SK-N-SH treated with all-trans-retinoic acid at 6 μM for 48 hours (cell line): ENCODE results near the gene HMGCS2.

ENCODE experiments used
- ATAC-seq: fragments of 200-7000 bp; cut with Tn5 transposase; 3 replicates; pipeline ENCODE4 v1.9.1; 2020; ENCODE audit warnings: mild to moderate bottlenecking, moderate library complexity
- ARNTL ChIP-seq: fragments of 450-650 bp; formaldehyde crosslinking; IDR thresholded peaks from 2 replicates; pipeline ENCODE4 v1.5.0; 2020; ENCODE audit warnings: low read depth, mild to moderate bottlenecking, moderate library complexity, borderline replicate concordance
- BACH2 ChIP-seq: fragments of 250-450 bp; sonication (Bioruptor Pico); IDR thresholded peaks from 2 replicates; pipeline ENCODE4 v1.9.0; 2021; ENCODE audit warnings: mild to moderate bottlenecking, borderline replicate concordance
- CREB5 ChIP-seq: fragments of 250-450 bp; sonication (Bioruptor Pico); IDR thresholded peaks from 2 replicates; pipeline ENCODE4 v1.5.1; 2020; ENCODE audit warnings: low read depth, mild to moderate bottlenecking, moderate library complexity
- CSRNP3 ChIP-seq: fragments of 250-450 bp; sonication (Bioruptor Pico); IDR thresholded peaks from 2 replicates; pipeline ENCODE4 v1.5.1; 2021; ENCODE audit warnings: mild to moderate bottlenecking, moderate library complexity
- ESRRG ChIP-seq: fragments of 250-450 bp; sonication (Bioruptor Pico); IDR thresholded peaks from 2 replicates; pipeline ENCODE4 v1.6.1; 2021; ENCODE audit warnings: mild to moderate bottlenecking
- GLIS3 ChIP-seq: fragments of 250-450 bp; sonication (Bioruptor Pico); IDR thresholded peaks from 2 replicates; pipeline ENCODE4 v1.5.0; 2020; ENCODE audit warnings: mild to moderate bottlenecking, moderate library complexity
- ISL1 ChIP-seq: fragments of 250-450 bp; sonication (Bioruptor Pico); IDR thresholded peaks from 2 replicates; pipeline ENCODE4 v2.1.2; 2022; ENCODE audit warnings: mild to moderate bottlenecking, moderate library complexity
- OSR1 ChIP-seq: fragments of 250-450 bp; sonication (Bioruptor Pico); IDR thresholded peaks from 2 replicates; pipeline ENCODE4 v1.8.0; 2022; ENCODE audit warnings: moderate library complexity, mild to moderate bottlenecking, inconsistent platforms
- PATZ1 ChIP-seq: fragments of 250-450 bp; sonication (Bioruptor Pico); IDR thresholded peaks from 2 replicates; pipeline ENCODE4 v1.8.0; 2020; ENCODE audit warnings: mild to moderate bottlenecking, moderate library complexity, borderline replicate concordance
- POU6F1 ChIP-seq: fragments of 250-450 bp; sonication (Bioruptor Pico); IDR thresholded peaks from 2 replicates; pipeline ENCODE4 v1.8.0; 2021; ENCODE audit warnings: low read depth, mild to moderate bottlenecking, moderate library complexity, borderline replicate concordance
- PPARA ChIP-seq: fragments of 250-450 bp; sonication (Bioruptor Pico); IDR thresholded peaks from 2 replicates; pipeline ENCODE4 v1.5.0; 2020; ENCODE audit warnings: mild to moderate bottlenecking, borderline replicate concordance
- RARB ChIP-seq: fragments of 250-450 bp; sonication (Bioruptor Pico); IDR thresholded peaks from 2 replicates; pipeline ENCODE4 v1.8.0; 2021; ENCODE audit warnings: mild to moderate bottlenecking, moderate library complexity
- SNAI2 ChIP-seq: fragments of 250-450 bp; sonication (Bioruptor Pico); IDR thresholded peaks from 2 replicates; pipeline ENCODE4 v1.5.0; 2020; ENCODE audit warnings: mild to moderate bottlenecking, moderate library complexity
- TCF4 ChIP-seq: fragments of 250-450 bp; sonication (Bioruptor Pico); IDR thresholded peaks from 2 replicates; pipeline ENCODE4 v1.8.0; 2021; ENCODE audit warnings: mild to moderate bottlenecking, moderate library complexity, borderline replicate concordance
- TOX ChIP-seq: fragments of 250-450 bp; sonication (Bioruptor Pico); IDR thresholded peaks from 2 replicates; pipeline ENCODE4 v1.8.0; 2021; ENCODE audit warnings: mild to moderate bottlenecking, moderate library complexity, borderline replicate concordance
- TSHZ2 ChIP-seq: fragments of 250-450 bp; sonication (Bioruptor Pico); IDR thresholded peaks from 2 replicates; pipeline ENCODE4 v1.5.0; 2020; ENCODE audit warnings: mild to moderate bottlenecking, moderate library complexity
- ZC3H10 ChIP-seq: fragments of 250-450 bp; sonication (Bioruptor Pico); IDR thresholded peaks from 2 replicates; pipeline ENCODE4 v1.5.1; 2021; ENCODE audit warnings: mild to moderate bottlenecking, moderate library complexity
- ZFP3 ChIP-seq: fragments of 250-450 bp; sonication (Bioruptor Pico); IDR thresholded peaks from 2 replicates; pipeline ENCODE4 v1.5.0; 2020; ENCODE audit warnings: mild to moderate bottlenecking, moderate library complexity
- ZNF565 ChIP-seq: fragments of 450-650 bp; formaldehyde crosslinking; conservative IDR thresholded peaks from 2 replicates; pipeline ENCODE4 v1.5.0; 2020; ENCODE audit warnings: low read depth, mild to moderate bottlenecking, moderate library complexity
- ZNF70 ChIP-seq: fragments of 450-650 bp; formaldehyde crosslinking; IDR thresholded peaks from 2 replicates; pipeline ENCODE4 v1.5.0; 2020; ENCODE audit warnings: mild to moderate bottlenecking, moderate library complexity
- ZNF8 ChIP-seq: fragments of 450-650 bp; formaldehyde crosslinking; IDR thresholded peaks from 2 replicates; pipeline ENCODE4 v1.5.0; 2020; ENCODE audit warnings: mild to moderate bottlenecking, moderate library complexity

HMGCS2 gene

GRCh38 chr1:119794230-119794875 lies 25.6 kb upstream of the HMGCS2 start:
- TF ChIP-seq ARNTL (CRISPR knock-in tag), result no peak
- TF ChIP-seq SNAI2 (CRISPR knock-in tag), result no peak
- no peak for TF ChIP-seq ZNF70 (CRISPR knock-in tag)
- TF ChIP-seq CREB5 (CRISPR knock-in tag), result no peak
- TF ChIP-seq OSR1 (CRISPR knock-in tag), result no peak
- TF ChIP-seq ZNF565 (CRISPR knock-in tag), result no peak
- no peak for TF ChIP-seq RARB (CRISPR knock-in tag)
- no peak for TF ChIP-seq TOX (CRISPR knock-in tag)
- no peak for TF ChIP-seq PATZ1 (CRISPR knock-in tag)
- no peak for TF ChIP-seq ZNF8 (CRISPR knock-in tag)
- TF ChIP-seq ZC3H10 (CRISPR knock-in tag), result no peak
- TF ChIP-seq ZFP3 (CRISPR knock-in tag), result no peak
- TF ChIP-seq CSRNP3, result no peak
- TF ChIP-seq TCF4 (CRISPR knock-in tag), result no peak
- ATAC-seq, result no peak

- ATAC-seq, result no peak
- TF ChIP-seq ZC3H10 (CRISPR knock-in tag) (no peak), SNAI2 (CRISPR knock-in tag) (no peak), BACH2 (CRISPR knock-in tag) (no peak), GLIS3 (CRISPR knock-in tag) (no peak), ESRRG (CRISPR knock-in tag) (no peak), ZNF565 (CRISPR knock-in tag) (no peak), TCF4 (CRISPR knock-in tag) (no peak), RARB (CRISPR knock-in tag) (no peak)
Observed at GRCh38 chr1:119791377-119791776, 22.7 kb upstream of the HMGCS2 start.

- ATAC-seq, result no peak
- TF ChIP-seq ISL1 (CRISPR knock-in tag), result no peak
- no peak for TF ChIP-seq ARNTL (CRISPR knock-in tag)
- no peak for TF ChIP-seq ZNF70 (CRISPR knock-in tag)
- TF ChIP-seq ZFP3 (CRISPR knock-in tag), result no peak
- TF ChIP-seq TSHZ2 (CRISPR knock-in tag), result no peak
- no peak for TF ChIP-seq POU6F1
- no peak for TF ChIP-seq TCF4 (CRISPR knock-in tag)
- no peak for TF ChIP-seq ESRRG (CRISPR knock-in tag)
- TF ChIP-seq PPARA (CRISPR knock-in tag), result no peak
Observed at GRCh38 chr1:119790451-119791198, 21.9 kb upstream of the HMGCS2 start.
